HepG2 (cell line): ENCODE measurements around the gene DCST2. TPM values are rescaled to one million over a fixed set of nuclear protein-coding genes. Genes with fewer than 3 reads are reported as not detected.
A peak's percentile ranks its signal among the peaks of the same experiment; 100 is the strongest.

Experiments used
- ATF2 ChIP-seq: sonication (generic); formaldehyde crosslinking; IDR thresholded peaks from 2 replicates; pipeline ENCODE4 v1.4.0; 2020; ENCODE audit warnings: missing genetic modification reagents
- ATF6 ChIP-seq: sonication (generic); formaldehyde crosslinking; conservative IDR thresholded peaks from 2 replicates; pipeline ENCODE4 v1.4.0; 2020; ENCODE audit warnings: missing genetic modification reagents
- BRD4 ChIP-seq: sonication (generic); formaldehyde crosslinking; IDR thresholded peaks from 2 replicates; pipeline ENCODE4 v1.4.0; 2020; ENCODE audit warnings: missing genetic modification reagents
- CENPT ChIP-seq: sonication (generic); formaldehyde crosslinking; IDR thresholded peaks from 2 replicates; pipeline ENCODE4 v1.8.0; 2022; ENCODE audit warnings: low read depth, mild to moderate bottlenecking, moderate library complexity, missing genetic modification reagents
- FOXA1 ChIP-seq, 2 experiments: fragments of 450-650 bp in 1 of 2; sonication (generic) in 1 of 2; formaldehyde crosslinking in 1 of 2; IDR thresholded peaks; 2 replicates each; pipeline versions ENCODE4 v1.4.0 to v1.6.1; 2016 to 2020; ENCODE audit warnings: missing genetic modification reagents in 1 of 2
- FOXJ3 ChIP-seq: sonication (generic); formaldehyde crosslinking; IDR thresholded peaks from 2 replicates; pipeline ENCODE4 v1.4.0; 2020; ENCODE audit warnings: missing genetic modification reagents, mild to moderate bottlenecking, borderline replicate concordance
- GFI1 ChIP-seq: sonication (generic); formaldehyde crosslinking; IDR thresholded peaks from 2 replicates; pipeline ENCODE4 v1.5.0; 2020; ENCODE audit warnings: missing genetic modification reagents, mild to moderate bottlenecking, borderline replicate concordance
- HOXA7 ChIP-seq: sonication (generic); formaldehyde crosslinking; IDR thresholded peaks from 2 replicates; pipeline ENCODE4 v1.8.1; 2022; ENCODE audit warnings: mild to moderate bottlenecking, missing genetic modification reagents, moderate library complexity
- IRX3 ChIP-seq: sonication (generic); formaldehyde crosslinking; IDR thresholded peaks from 2 replicates; pipeline ENCODE4 v1.8.1; 2023; ENCODE audit warnings: mild to moderate bottlenecking, low read depth, missing genetic modification reagents, borderline replicate concordance
- MTA1 ChIP-seq: sonication (generic); formaldehyde crosslinking; IDR thresholded peaks from 2 replicates; pipeline ENCODE4 v1.4.0; 2020; ENCODE audit warnings: missing genetic modification reagents, mild to moderate bottlenecking, borderline replicate concordance
- NFE2L1 ChIP-seq: sonication (generic); formaldehyde crosslinking; IDR thresholded peaks from 2 replicates; pipeline ENCODE4 v1.4.0; 2020; ENCODE audit warnings: missing genetic modification reagents, mild to moderate bottlenecking, borderline replicate concordance
- NFYC ChIP-seq: IDR thresholded peaks from 2 replicates; pipeline ENCODE4 v1.6.1; 2016; ENCODE audit warnings: missing genetic modification reagents, missing compliant biosample characterization
- NR2F2 ChIP-seq: IDR thresholded peaks from 2 replicates; pipeline ENCODE4 v1.6.1; 2012; ENCODE audit warnings: low read depth, inconsistent platforms, borderline replicate concordance
- NRL ChIP-seq: sonication (generic); formaldehyde crosslinking; IDR thresholded peaks from 2 replicates; pipeline ENCODE4 v1.5.0; 2020; ENCODE audit warnings: missing genetic modification reagents, mild to moderate bottlenecking, moderate library complexity, borderline replicate concordance
- PITX1 ChIP-seq: sonication (generic); formaldehyde crosslinking; IDR thresholded peaks from 2 replicates; pipeline ENCODE4 v1.5.1; 2020; ENCODE audit warnings: mild to moderate bottlenecking, missing genetic modification reagents
- RBFOX2 ChIP-seq: fragments of 200-400 bp; formaldehyde crosslinking; IDR thresholded peaks from 2 replicates; pipeline ENCODE4 v1.6.1; 2017; ENCODE audit warnings: low read depth, mild to moderate bottlenecking, low read length
- RXRB ChIP-seq: IDR thresholded peaks from 2 replicates; pipeline ENCODE4 v1.6.1; 2016; ENCODE audit warnings: borderline replicate concordance, missing genetic modification reagents, missing compliant biosample characterization
- SMAD3 ChIP-seq: sonication (generic); formaldehyde crosslinking; IDR thresholded peaks from 2 replicates; pipeline ENCODE4 v1.4.0; 2020; ENCODE audit warnings: missing genetic modification reagents
- SP5 ChIP-seq: IDR thresholded peaks from 2 replicates; pipeline ENCODE4 v1.6.1; 2016; ENCODE audit warnings: low read depth, borderline replicate concordance
- SPEN ChIP-seq: sonication (generic); formaldehyde crosslinking; IDR thresholded peaks from 2 replicates; pipeline ENCODE4 v1.5.1; 2020; ENCODE audit warnings: low read depth, mild to moderate bottlenecking, missing genetic modification reagents
- TOE1 ChIP-seq: sonication (generic); formaldehyde crosslinking; IDR thresholded peaks from 2 replicates; pipeline ENCODE4 v1.4.0; 2020; ENCODE audit warnings: mild to moderate bottlenecking, missing genetic modification reagents
- YY1 ChIP-seq: IDR thresholded peaks from 2 replicates; pipeline ENCODE4 v1.6.1; 2011; ENCODE audit warnings: low read length, low read depth, moderate library complexity, mild to moderate bottlenecking; ENCODE audit not compliant: insufficient read depth, insufficient replicate concordance
- ZBTB14 ChIP-seq: sonication (generic); formaldehyde crosslinking; IDR thresholded peaks from 2 replicates; pipeline ENCODE4 v1.4.0; 2020; ENCODE audit warnings: missing genetic modification reagents
- ZBTB20 ChIP-seq: sonication (generic); formaldehyde crosslinking; IDR thresholded peaks from 2 replicates; pipeline ENCODE4 v1.8.1; 2023; ENCODE audit warnings: missing genetic modification reagents, low read depth, mild to moderate bottlenecking, borderline replicate concordance
- ZFP41 ChIP-seq: sonication (generic); formaldehyde crosslinking; IDR thresholded peaks from 2 replicates; pipeline ENCODE4 v1.4.0; 2020; ENCODE audit warnings: mild to moderate bottlenecking, missing genetic modification reagents, borderline replicate concordance
- ZFP82 ChIP-seq: sonication (generic); formaldehyde crosslinking; IDR thresholded peaks from 2 replicates; pipeline ENCODE4 v1.5.1; 2020; ENCODE audit warnings: mild to moderate bottlenecking, missing genetic modification reagents, borderline replicate concordance
- polyA plus RNA-seq, 8 experiments: library from polyadenylated mRNA; depleted of rRNA in 3 of 8; stranded (reverse) in 7 of 8; unstranded in 1 of 8; fragments of >200 nt; fragmentation: Illumina TruSeq in 4 of 8; extraction: Trizol in 4 of 8; gene quantifications; 2 replicates each; pipeline versions ENCODE4 v1.2.1 to v1.2.3, GENCODE V29; 2011 to 2016; ENCODE audit warnings: low read depth in 4 of 8, missing spikeins in 1 of 8, mixed read lengths in 1 of 8; ENCODE audit not compliant: insufficient read depth in 1 of 8
- total RNA-seq, 5 experiments: library from RNA; depleted of rRNA; stranded (reverse); fragments of >200 nt; fragmentation: Illumina TruSeq; extraction: Trizol; gene quantifications; 2 replicates each; pipeline ENCODE4 v1.2.3, GENCODE V29; 2016; ENCODE audit warnings: low read depth in 1 of 5

The DCST2 gene
- total and polyA plus RNA-seq, 2 of the 13 experiments (the other 11 are each of a cell fraction or from before 2014, with no cell fraction given) = 0.74 TPM; not detected in 1

- TF ChIP-seq NR2F2 (0 out of 2 replicates have a peak, but pooled peaks have one; percentile 8), NFE2L1 (CRISPR knock-in tag) (no peak), SMAD3 (no peak), FOXJ3 (CRISPR knock-in tag) (no peak), MTA1 (0 out of 2 replicates have a peak, but pooled peaks have one; percentile 6), FOXA1 (IDR thresholded peaks at IDR 0.05) (no peak), FOXA1 (CRISPR knock-in tag; IDR thresholded peaks at IDR 0.05) (no peak), ATF2 (CRISPR knock-in tag) (no peak), ATF6 (no peak), RBFOX2 (peak; percentile 77; the same call in 1 of the 2 replicates), CENPT (CRISPR knock-in tag) (no peak), ZFP41 (no peak), NFYC (CRISPR knock-in tag) (peak; percentile 89), ZFP82 (CRISPR knock-in tag) (no peak), YY1 (peak; percentile 11), RXRB (CRISPR knock-in tag) (peak; percentile 15; the same call in 1 of the 2 replicates), HOXA7 (no peak), SPEN (CRISPR knock-in tag) (no peak), IRX3 (CRISPR knock-in tag) (no peak), PITX1 (CRISPR knock-in tag) (0 out of 2 replicates have a peak, but pooled peaks have one; percentile 19), GFI1 (CRISPR knock-in tag) (no peak), ZBTB14 (CRISPR knock-in tag) (no peak), TOE1 (CRISPR knock-in tag) (no peak), SP5 (CRISPR knock-in tag) (peak; percentile 71), NRL (no peak), BRD4 (CRISPR knock-in tag) (peak; percentile 68; the same call in 1 of the 2 replicates), ZBTB20 (CRISPR knock-in tag) (peak; percentile 38; the same call in 1 of the 2 replicates)
Measured at GRCh38 chr1:155001675-155002463, 31.7 kb downstream of the DCST2 start (continued).
